DMS79 treated with DMSO at 0.1 percent for 48 hours (cell line): Measurements from ENCODE around the gene DLL3.
A peak's percentile ranks its signal among the peaks of the same experiment; 100 is the strongest.
"Not testable (repeated sequence)": the region's sequence is repeated elsewhere in the genome, so short reads cannot be mapped to it uniquely, and the experiment has no call there.

Experiments used
- DNase-seq: peaks from one replicate; lab custom pipeline; 2025; lab: John Stamatoyannopoulos, UW

The DLL3 gene, protein sequence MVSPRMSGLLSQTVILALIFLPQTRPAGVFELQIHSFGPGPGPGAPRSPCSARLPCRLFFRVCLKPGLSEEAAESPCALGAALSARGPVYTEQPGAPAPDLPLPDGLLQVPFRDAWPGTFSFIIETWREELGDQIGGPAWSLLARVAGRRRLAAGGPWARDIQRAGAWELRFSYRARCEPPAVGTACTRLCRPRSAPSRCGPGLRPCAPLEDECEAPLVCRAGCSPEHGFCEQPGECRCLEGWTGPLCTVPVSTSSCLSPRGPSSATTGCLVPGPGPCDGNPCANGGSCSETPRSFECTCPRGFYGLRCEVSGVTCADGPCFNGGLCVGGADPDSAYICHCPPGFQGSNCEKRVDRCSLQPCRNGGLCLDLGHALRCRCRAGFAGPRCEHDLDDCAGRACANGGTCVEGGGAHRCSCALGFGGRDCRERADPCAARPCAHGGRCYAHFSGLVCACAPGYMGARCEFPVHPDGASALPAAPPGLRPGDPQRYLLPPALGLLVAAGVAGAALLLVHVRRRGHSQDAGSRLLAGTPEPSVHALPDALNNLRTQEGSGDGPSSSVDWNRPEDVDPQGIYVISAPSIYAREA

DNA sequence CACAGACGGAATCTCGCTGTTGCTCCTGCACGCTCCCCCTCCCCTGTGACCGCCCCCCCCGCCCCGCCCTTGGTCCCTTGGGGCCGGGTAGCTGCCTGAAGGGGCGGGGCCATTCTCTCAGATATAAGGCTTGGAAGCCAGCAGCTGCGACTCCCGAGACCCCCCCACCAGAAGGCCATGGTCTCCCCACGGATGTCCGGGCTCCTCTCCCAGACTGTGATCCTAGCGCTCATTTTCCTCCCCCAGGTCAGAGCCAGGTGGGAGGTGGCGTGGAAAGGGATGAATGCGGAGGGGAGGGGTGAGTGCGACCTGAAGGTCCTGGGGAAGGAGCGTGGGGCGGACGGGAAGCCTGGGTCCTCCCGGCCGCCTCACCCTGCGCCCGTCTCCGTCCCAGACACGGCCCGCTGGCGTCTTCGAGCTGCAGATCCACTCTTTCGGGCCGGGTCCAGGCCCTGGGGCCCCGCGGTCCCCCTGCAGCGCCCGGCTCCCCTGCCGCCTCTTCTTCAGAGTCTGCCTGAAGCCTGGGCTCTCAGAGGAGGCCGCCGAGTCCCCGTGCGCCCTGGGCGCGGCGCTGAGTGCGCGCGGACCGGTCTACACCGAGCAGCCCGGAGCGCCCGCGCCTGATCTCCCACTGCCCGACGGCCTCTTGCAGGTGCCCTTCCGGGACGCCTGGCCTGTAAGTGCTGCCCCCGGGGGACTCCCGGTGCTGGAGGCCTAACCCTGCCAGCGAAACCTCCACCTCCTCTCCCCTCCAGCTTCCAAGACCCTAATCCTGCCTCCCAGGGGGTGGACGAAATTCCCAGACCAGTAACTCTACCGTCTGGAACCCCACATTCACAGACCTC is at the start of gene DLL3:
Gene DLL3, plus strand, starts transcription at position 150 of the 845 bp plus-strand sequence. Its CDS starts 28 bp downstream, at position 178.
- DNase-seq = peak; percentile 42

DNA sequence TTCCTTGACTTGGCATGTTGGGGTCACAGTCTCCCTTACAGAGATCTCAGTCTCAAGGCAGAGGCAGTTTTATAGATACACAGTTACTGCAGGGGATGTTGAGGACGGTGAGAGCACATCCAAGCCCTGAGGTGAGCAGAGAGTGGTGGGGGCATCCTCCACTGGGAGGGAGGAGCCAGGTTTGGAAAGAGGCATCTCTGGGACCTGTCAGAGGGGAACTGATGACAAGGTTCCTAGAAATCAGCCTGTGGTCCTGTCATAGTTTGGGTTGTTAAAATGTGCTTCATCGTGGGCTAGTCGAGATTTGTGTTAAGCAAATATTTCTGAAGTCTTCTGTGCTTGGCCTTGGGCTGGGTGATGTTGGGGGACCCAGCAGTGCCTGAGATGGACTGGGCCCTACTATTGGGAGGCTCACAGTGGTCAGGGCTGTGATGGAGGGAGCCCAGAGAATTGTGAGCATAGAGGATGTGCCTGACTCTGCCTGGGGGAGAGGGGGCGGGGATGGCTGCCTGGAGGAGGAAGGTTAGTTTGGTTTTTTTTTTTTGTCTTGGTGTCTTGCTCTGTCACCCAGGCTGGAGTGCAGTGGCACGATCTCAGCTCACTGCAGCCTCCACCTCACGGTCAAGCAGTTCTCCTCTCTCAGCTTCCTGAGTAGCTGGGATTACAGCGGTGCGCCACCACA is 49.5 kb upstream of the DLL3 start:
- no peak for DNase-seq

DNA sequence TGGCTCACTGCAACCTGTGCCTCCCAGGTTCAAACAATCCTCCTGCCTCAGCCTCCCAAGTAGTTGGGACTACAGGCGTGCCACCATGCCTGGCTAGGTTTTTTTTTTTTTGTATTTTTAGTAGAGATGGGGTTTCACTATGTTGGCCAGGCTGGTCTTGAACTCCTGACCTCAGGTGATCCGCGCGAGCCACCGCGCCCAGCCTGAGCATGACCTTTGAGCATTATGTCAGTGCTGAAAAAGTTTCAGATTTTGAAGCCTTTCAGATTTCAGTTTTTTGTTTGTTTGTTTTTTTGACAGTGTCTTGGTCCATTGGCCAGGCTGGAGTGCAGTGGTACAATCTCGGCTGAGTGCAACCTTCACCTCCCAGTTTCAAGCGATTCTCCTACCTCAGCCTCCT is 47.5 kb upstream of the DLL3 start:
- not testable (repeated sequence) for DNase-seq

DNA sequence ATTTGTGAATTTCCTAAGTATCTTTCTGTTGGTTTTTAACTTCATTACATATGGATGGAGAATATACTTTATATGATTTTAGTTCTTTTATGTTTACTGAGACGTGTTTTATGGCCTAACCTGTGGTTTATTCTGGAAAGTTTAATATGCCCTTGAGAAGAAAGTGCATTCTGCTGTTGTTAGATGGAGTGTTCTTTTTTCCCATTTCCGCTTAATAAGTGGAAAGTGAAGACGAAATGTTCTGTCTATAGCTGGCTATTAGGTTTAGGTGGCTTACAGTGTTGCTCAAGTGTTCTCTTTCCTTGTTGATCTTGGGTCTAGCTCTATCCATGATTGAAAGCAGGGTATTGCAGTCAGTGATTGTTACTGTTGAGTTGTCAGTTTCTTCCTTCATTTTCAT is 35.3 kb upstream of the DLL3 start:
- DNase-seq = no peak

DNA sequence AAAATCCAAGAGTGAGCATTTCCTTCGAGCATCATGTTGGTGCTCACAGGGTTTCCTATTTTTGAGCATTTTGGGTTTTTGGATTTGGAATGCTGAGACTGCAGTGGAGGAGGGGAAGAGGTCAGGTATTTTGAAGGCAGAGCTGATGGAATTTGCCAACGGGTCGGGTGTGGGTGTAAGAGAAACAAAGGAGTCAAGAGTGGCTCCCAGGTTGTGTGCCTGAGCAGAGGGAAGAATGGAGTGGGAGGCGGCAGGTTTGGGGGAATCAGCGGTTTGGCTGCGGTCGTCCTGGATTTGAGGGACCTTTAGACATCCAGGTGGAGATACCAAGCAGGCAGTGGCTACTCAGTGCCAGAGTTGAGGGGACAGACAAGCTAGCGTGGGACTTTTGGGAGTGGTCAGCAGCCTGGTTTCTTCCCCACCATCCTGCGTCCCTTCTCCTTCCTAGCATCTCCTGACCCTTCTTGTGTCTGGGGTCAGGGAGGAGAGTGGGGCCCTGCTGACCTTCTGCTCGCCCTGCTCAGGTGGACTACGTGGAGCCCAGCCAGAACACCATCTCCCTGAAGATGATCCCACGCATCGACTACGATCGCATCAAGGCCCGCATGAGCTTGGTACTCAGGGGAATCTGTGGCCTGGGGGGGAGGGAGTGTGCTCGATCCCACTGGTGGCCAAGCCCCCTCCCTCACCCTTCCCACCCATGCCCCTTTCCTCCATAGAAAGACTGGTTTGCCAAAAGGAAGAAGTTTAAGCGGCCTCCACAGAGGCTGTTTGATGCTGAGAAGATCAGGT is 32.6 kb upstream of the DLL3 start:
- no peak for DNase-seq

DNA sequence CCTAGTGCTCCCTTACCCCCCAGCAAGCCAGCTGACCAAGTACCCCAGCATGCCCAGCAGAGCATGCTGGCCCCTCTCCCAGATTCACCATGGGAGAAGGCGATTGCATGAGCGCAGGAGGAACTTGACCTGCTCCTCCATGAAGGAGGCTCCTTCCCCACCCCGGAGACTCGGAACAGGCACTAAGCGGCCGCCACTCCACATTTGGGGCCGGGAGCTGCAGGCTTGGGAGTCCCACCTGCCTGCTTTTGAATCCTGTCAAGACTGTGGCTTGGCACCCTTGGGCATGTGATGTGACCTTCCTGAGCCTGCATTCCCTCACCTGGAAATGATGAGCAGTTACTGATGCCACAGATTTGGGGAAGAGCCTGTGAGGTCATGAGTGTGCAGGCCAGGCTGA is 30.8 kb upstream of the DLL3 start:
- no peak for DNase-seq

DNA sequence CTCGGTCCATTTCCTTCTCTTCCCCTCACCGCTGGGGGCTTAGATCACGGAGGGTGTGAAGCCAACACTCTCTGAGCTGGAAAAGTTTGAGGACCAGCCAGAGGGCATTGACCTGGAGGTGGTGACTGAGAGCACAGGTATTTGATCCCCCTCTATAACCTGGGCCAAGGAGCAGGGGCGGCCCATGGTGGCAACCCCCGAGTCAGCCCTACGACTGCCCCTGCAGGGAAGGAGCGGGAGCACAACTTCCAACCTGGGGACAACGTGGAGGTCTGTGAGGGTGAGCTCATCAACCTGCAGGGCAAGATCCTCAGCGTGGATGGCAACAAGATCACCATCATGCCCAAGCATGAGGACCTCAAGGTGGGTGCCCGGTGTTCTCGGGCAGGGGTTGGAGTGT is 29.7 kb upstream of the DLL3 start:
- no peak for DNase-seq

DNA sequence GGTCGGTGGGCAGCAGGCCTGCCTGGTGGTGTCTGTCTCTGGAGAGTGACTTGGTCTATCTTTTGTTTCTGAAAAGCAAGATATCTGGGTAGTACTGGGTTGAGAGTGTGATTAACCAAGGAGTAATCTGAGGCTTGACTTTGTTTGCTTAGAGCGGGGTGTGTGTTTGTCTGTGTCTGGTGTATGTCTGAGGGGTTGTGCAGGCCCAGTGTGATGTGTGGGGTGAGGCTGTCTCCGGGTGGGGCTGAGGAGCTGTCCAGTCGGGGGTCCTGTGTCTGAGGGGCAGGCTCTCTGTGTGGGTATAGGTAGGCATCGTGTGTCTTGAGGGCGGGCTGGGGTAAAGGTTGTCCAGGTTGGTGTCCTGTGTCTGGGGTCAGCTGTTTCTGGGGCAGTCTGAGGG is 29.2 kb upstream of the DLL3 start:
- no peak for DNase-seq

DNA sequence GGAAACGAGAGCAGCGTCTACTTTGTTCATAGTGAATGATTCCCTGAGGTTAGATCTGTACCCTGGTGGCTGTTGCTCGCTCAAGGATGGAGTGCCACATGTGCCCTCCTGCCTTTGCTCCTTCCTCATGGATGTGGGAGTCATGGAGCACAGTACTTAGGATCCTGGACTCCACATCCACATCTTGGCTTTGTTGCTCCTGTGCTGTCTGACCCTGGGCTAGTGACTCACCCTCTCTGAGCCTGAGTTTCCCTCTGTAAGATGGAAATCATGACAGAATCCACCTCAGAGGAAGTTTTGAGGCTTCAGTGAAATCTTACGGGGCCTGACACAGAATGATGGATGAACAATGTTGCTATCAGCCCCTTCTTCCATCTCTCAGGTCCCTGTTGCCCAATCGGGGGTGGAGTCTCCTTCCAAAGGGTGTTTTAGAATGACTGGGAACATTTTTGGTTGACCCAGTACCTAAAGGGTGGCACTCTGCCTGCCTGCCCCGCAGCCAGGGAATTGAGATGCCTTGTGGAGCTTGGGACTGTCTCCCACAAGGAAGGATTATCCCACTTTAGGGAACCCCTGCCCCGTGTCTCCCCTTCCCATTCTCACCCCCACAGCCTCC is 27.9 kb upstream of the DLL3 start:
- DNase-seq = no peak

DNA sequence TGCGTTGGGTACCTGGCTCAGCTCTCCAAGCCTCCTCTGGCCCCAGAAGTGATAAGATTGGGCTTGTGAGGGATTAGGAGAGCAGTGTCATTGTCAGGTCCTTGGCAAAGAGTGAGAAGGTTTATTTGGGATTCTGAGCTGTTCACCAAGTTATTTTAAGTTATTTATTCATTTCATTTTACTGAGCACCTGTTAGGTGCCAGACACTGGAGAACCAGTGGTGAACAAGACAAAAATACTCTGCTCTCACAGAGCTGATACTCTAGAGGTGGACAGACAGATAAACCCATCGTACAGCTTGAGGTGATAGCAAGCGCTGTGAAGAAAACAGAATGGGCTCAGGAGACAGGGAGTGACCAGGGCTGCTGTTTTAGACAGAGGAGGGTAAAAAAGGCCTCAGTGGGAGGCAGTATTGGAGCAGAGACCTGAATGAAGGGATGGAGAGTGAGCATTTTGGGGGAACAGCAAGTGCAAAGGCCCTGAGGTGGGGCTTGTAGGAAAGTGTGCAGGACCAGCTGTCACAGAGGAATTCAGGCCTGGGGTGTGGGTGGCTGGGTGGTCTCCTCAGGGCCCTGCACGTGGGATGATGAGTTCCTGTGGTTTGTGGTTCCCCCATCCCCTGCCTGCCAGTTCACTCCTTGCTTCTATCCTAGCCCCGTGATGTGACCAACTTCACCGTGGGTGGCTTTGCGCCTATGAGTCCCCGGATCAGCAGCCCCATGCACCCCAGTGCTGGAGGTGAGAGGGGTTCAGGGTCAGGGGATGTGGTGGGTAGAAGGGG is 26.8 kb upstream of the DLL3 start:
- no peak for DNase-seq

DNA sequence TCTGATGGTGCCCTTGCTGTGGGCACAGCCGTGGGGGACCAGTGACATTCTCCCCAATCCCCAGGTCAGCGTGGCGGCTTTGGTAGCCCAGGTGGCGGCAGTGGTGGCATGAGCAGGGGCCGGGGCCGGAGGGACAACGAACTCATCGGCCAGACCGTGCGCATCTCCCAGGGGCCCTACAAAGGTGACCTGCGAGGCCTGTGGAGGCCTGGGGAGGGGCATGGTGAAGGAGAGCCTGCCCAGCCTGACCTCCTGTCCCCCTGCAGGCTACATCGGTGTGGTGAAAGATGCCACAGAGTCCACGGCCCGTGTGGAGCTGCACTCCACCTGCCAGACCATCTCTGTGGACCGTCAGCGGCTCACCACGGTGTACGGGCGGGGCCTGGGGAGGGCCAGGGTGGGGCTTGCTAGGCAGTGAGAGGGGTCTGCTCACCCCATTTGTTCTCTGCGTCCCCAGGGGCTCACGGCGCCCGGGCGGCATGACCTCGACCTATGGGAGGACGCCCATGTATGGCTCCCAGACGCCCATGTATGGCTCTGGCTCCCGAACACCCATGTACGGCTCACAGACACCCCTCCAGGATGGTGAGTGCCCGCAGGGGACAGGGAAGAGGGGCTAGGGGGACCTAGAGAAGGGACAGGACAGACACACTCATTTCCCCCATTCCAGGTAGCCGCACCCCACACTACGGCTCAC is 25.9 kb upstream of the DLL3 start:
- no peak for DNase-seq

DNA sequence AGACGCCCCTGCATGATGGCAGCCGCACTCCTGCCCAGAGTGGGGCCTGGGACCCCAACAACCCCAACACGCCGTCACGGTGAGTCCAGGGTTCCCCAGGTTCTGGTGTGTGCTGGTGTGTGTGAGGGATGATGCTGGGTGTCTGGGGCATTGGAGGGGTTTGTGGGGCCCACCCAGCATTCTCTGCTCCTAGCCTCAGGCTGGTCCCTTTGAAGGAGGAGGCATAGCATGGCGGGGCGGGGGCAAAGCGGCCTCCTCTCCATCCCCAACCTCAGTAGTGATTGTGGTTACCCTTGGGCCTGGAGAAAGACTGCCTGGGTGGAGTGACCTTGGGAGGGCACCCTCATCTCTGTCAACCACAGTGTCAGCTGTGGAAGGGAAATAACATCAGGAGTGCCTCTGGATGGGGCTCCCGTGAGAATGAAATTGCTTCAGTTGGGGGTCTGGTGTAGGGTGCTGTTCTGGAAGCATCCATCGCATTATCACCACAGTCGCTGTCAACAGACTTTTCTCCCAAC is 25.2 kb upstream of the DLL3 start:
- DNase-seq = no peak

DNA sequence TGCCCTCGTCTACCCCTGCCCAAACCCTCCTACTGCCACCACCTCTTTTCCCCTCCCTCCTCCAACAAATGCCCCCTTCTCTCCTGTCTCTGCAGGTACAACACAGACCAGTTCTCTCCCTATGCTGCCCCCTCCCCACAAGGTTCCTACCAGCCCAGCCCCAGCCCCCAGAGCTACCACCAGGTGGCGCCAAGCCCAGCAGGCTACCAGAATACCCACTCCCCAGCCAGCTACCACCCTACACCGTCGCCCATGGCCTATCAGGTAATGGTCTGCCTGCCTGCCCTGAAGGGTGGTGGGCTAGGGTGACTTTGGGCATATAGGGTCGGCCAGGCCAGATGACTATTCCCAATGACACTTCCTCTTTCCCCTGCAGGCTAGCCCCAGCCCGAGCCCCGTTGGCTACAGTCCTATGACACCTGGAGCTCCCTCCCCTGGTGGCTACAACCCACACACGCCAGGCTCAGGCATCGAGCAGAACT is 24.6 kb upstream of the DLL3 start:
- peak; percentile 5 for DNase-seq

DNA sequence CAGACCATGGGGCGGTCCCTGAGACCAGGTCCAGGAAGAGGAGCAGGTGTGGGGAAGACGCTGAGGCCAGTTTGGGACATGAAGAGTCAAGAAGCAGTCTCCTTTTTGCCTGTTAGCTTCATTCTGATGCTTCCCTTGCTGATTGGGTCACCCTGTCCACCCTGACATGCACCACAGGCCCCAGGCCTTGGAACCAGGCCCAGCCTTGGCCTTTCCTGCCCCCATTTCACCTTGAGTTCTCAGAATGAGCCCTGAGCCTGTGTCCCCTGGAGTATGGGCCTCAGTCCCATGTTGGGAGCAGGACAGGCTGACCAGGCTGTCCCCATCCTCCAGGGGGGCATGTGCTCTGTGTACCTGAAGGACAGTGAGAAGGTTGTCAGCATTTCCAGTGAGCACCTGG is 23.0 kb upstream of the DLL3 start:
- no peak for DNase-seq

DNA sequence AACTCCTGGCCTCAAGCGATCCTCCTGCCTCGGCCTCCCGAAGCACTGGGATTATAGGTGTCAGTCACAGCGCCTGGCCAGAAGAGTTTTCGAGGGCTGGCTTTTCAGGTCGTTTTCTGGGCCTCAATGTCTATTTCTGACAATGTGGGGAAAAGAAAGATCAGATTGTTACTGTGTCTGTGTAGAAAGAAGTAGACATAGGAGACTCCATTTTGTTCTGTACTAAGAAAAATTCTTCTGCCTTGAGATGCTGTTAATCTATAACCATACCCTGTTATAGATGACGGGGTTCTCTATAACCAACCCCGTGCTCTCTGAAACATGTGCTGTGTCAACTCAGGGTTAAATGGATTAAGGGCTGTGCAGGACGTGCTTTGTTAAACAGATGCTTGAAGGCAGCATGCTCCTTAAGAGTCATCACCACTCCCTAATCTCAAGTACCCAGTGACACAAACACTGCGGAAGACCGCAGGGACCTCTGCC is 19.4 kb upstream of the DLL3 start:
- not testable (repeated sequence) for DNase-seq

DNA sequence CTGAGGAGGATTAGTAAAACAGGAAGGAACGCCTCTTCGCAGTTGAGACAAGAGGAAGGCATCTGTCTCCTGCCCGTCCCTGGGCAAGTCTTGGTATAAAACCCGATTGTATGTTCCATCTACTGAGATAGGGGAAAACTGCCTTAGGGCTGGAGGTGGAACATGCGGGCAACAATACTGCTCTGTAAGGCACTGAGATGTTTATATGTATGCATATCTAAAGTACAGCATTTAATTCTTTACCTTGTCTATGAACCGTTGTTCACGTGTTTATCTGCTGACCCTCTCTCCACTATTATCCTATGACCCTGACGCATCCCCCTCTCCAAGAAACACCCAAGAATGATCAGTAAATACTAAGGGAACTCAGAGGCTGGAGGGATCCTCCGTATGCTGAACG is 18.8 kb upstream of the DLL3 start:
- DNase-seq = peak; percentile 9

DNA sequence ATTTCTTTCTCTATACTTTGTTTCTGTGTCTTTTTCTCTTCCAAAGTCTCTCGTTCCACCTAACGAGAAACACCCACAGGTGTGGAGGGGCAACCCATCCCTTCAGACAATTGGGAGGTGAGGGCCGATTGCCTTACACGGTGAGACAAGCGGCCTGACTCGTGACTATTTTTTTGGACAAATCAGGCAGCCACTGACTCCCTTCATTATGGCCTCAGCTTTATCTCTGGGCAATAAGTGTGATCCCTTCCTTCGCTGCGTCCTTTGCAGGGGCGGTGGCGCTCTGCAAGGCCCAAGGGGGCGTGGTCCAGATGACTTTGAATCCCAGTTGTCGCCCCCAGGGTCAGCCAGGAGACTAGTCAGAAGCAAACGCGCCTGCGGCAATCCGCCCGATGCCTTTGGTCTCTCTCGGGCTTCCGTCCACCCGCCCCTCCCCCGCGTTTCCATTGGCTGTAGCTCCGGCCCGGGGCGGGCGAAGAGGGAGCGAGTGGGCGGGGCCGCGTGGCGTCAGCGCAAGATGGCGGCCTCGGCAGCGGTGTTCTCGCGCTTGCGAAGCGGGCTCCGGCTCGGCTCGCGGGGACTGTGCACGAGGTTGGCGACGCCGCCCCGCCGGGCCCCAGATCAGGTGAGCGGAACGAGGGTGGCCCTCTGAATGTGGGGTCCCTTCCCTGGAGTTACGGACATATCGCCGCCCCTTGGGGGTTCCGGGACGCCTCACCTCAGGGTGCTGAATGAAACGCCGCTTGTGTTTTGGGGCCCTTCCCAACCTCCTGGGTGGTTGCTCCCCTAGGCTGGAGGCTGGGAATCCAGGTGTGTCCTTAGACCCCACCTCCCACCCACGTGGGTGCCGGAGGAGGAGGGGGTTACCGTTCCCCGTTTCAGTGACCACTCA is 18.2 kb upstream of the DLL3 start, which contains the start of gene TIMM50:
Gene TIMM50, plus strand, starts transcription at position 502 of the 892 bp plus-strand sequence. Its CDS starts 16 bp downstream, at position 518.
- DNase-seq = peak; percentile 92

DNA sequence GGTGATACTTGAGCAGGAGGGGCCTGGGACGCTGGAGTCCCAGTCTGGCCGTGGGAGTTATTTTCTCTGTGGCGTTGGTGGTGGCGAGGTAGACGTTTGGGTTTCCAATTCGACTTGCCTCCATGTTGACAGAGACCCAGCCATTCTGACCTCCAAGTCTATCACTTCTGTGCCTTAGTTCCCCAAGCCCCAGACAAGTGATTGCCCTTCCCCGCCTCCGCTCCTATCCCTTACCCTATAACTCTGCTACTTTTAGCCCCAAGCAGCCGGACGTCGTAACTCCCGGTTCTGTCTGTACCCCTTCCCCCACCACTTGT is 17.6 kb upstream of the DLL3 start:
- DNase-seq = no peak
